KMS-11 (cell line): Measurements from ENCODE around the gene ADGRF1.

Experiments used
- H2AFZ ChIP-seq: fragments of 200-600 bp; sonication (generic); 2 replicates; pipeline ENCODE4 v1.6.1; 2016; ENCODE audit warnings: antibody characterized with exemption, mixed run types, low read depth
- H3K27ac ChIP-seq: fragments of 200-600 bp; sonication (generic); 2 replicates; pipeline ENCODE4 v1.6.1; 2016; ENCODE audit warnings: mild to moderate bottlenecking, mixed run types
- H3K27me3 ChIP-seq: fragments of 200-600 bp; sonication (generic); 2 replicates; pipeline ENCODE4 v1.6.1; 2017; ENCODE audit warnings: mild to moderate bottlenecking, low read depth, mixed run types, moderate library complexity; ENCODE audit not compliant: insufficient read depth
- H3K36me3 ChIP-seq: fragments of 200-600 bp; sonication (generic); 2 replicates; pipeline ENCODE4 v1.6.1; 2017; ENCODE audit warnings: mild to moderate bottlenecking, mixed run types; ENCODE audit not compliant: insufficient read depth
- H3K4me1 ChIP-seq: fragments of 200-600 bp; sonication (generic); 2 replicates; pipeline ENCODE4 v1.6.1; 2016; ENCODE audit warnings: mild to moderate bottlenecking, low read depth, mixed run types; ENCODE audit not compliant: poor library complexity, severe bottlenecking
- H3K4me2 ChIP-seq: fragments of 200-600 bp; sonication (generic); 2 replicates; pipeline ENCODE4 v1.7.0; 2016; ENCODE audit warnings: mild to moderate bottlenecking, mixed run types
- H3K4me3 ChIP-seq: fragments of 200-600 bp; sonication (generic); IDR thresholded peaks from 2 replicates; pipeline ENCODE4 v1.6.1; 2017; ENCODE audit warnings: low read depth, low read length, mixed read lengths; ENCODE audit not compliant: insufficient read depth
- H3K79me2 ChIP-seq: fragments of 200-600 bp; sonication (generic); 2 replicates; pipeline ENCODE4 v1.6.1; 2016; ENCODE audit warnings: low read depth, mixed run types; ENCODE audit not compliant: insufficient read depth
- H3K9ac ChIP-seq: fragments of 200-600 bp; sonication (generic); 2 replicates; pipeline ENCODE4 v1.6.1; 2016; ENCODE audit warnings: mild to moderate bottlenecking, mixed run types
- H4K20me1 ChIP-seq: fragments of 200-600 bp; sonication (generic); 2 replicates; pipeline ENCODE4 v1.6.1; 2016; ENCODE audit warnings: mild to moderate bottlenecking, mixed run types; ENCODE audit not compliant: insufficient read depth
- CTCF ChIP-seq: fragments of 200-600 bp; sonication (generic); conservative IDR thresholded peaks from 2 replicates; pipeline ENCODE4 v1.6.1; 2017; ENCODE audit warnings: low read depth, mild to moderate bottlenecking, antibody characterized with exemption, low read length, moderate library complexity, mixed read lengths

Gene ADGRF1

GRCh38 chr6:47041741-47042140 is 391 bp downstream of the ADGRF1 start:
- TF ChIP-seq CTCF, result no peak
- Histone ChIP-seq H4K20me1 (no peaks in the 10 kb centered on the region), H3K36me3 (no peaks in the 10 kb centered on the region), H2AFZ (no peak overlapping the region), H3K27ac (no peak overlapping the region), H3K4me2 (no peak overlapping the region), H3K9ac (no peak overlapping the region), H3K79me2 (no peaks in the 10 kb centered on the region), H3K4me1 (no peaks in the 10 kb centered on the region), H3K27me3 (no peaks in the 10 kb centered on the region), H3K4me3 (no peak overlapping the region)

GRCh38 chr6:47034926-47035325 is 7.2 kb downstream of the ADGRF1 start:
- Histone ChIP-seq H4K20me1 (no peaks in the 10 kb centered on the region), H3K27me3 (no peaks in the 10 kb centered on the region), H3K4me3 (no peak overlapping the region), H3K4me1 (no peaks in the 10 kb centered on the region), H3K4me2 (no peak overlapping the region), H3K36me3 (no peaks in the 10 kb centered on the region), H2AFZ (no peak overlapping the region), H3K9ac (no peak overlapping the region), H3K79me2 (no peaks in the 10 kb centered on the region), H3K27ac (no peak overlapping the region)
- no peak for TF ChIP-seq CTCF

GRCh38 chr6:47034421-47034820 is 7.7 kb downstream of the ADGRF1 start:
- Histone ChIP-seq H3K27ac (no peak overlapping the region), H3K4me3 (no peak overlapping the region)

GRCh38 chr6:47032974-47033765 is 9.0 kb downstream of the ADGRF1 start:
- Histone ChIP-seq H3K4me3 (no peak overlapping the region), H3K4me2 (no peak overlapping the region), H3K27ac (no peak overlapping the region), H3K79me2 (no peaks in the 10 kb centered on the region), H3K9ac (no peak overlapping the region), H2AFZ (no peak overlapping the region), H3K36me3 (no peaks in the 10 kb centered on the region), H3K4me1 (no peaks in the 10 kb centered on the region), H3K27me3 (no peaks in the 10 kb centered on the region), H4K20me1 (no peaks in the 10 kb centered on the region)
- no peak for TF ChIP-seq CTCF

More at GRCh38 chr6:47034421-47034820, 7.7 kb downstream of the ADGRF1 start:
- Histone ChIP-seq H3K4me2 (no peak overlapping the region), H2AFZ (no peak overlapping the region), H3K36me3 (no peaks in the 10 kb centered on the region), H4K20me1 (no peaks in the 10 kb centered on the region), H3K79me2 (no peaks in the 10 kb centered on the region), H3K9ac (no peak overlapping the region), H3K27me3 (no peaks in the 10 kb centered on the region), H3K4me1 (no peaks in the 10 kb centered on the region)
- TF ChIP-seq CTCF, result no peak
